Astrocyte (in vitro differentiated cells and primary cell): ENCODE data around the gene SLC4A8. TPM values are rescaled to one million over a fixed set of nuclear protein-coding genes. Genes with fewer than 3 reads are reported as not detected.

Source experiments
- DNase-seq: peaks from one replicate; pipeline ENCODE4 v3.0.0-alpha.2; 2010; ENCODE audit warnings: low read depth
- FAIRE-seq: peaks from 2 replicates; lab custom pipeline; 2011; peaks lifted over from hg19 to GRCh38; lab: Jason Lieb, UNC
- H2AFZ ChIP-seq: 2 replicates; pipeline ENCODE4 v1.6.0; 2012; ENCODE audit warnings: low read depth, low read length, inconsistent platforms
- H3K27ac ChIP-seq: 2 replicates; pipeline ENCODE4 v1.5.1; 2011; ENCODE audit warnings: low read depth, low read length, inconsistent platforms
- H3K27me3 ChIP-seq: 2 replicates; pipeline ENCODE4 v1.6.0; 2011; ENCODE audit warnings: low read length, inconsistent platforms; ENCODE audit not compliant: insufficient read depth
- H3K36me3 ChIP-seq: 2 replicates; pipeline ENCODE4 v1.5.1; 2011; ENCODE audit warnings: low read length, inconsistent platforms; ENCODE audit not compliant: insufficient read depth
- H3K4me1 ChIP-seq: 2 replicates; pipeline ENCODE4 v1.5.1; 2011; ENCODE audit warnings: low read length, inconsistent platforms; ENCODE audit not compliant: insufficient read depth
- H3K4me2 ChIP-seq: 2 replicates; pipeline ENCODE4 v1.6.0; 2012; ENCODE audit warnings: low read length, inconsistent platforms
- H3K4me3 ChIP-seq: 2 replicates; pipeline ENCODE4 v1.5.1; 2011; ENCODE audit warnings: low read depth, mild to moderate bottlenecking, low read length, inconsistent platforms; ENCODE audit not compliant: insufficient read depth
- H3K79me2 ChIP-seq: 2 replicates; pipeline ENCODE4 v1.6.0; 2012; ENCODE audit warnings: mild to moderate bottlenecking, low read length, inconsistent platforms; ENCODE audit not compliant: insufficient read depth
- H3K9ac ChIP-seq: 2 replicates; pipeline ENCODE4 v1.6.0; 2012; ENCODE audit warnings: mild to moderate bottlenecking, low read length, inconsistent platforms
- H3K9me3 ChIP-seq: 2 replicates; pipeline ENCODE4 v1.5.1; 2012; ENCODE audit warnings: low read depth, mild to moderate bottlenecking, low read length, inconsistent platforms; ENCODE audit not compliant: insufficient read depth
- H4K20me1 ChIP-seq: 2 replicates; pipeline ENCODE4 v1.6.0; 2012; ENCODE audit warnings: low read length, inconsistent platforms; ENCODE audit not compliant: insufficient read depth
- H3K27ac Mint-ChIP-seq: one replicate; pipeline ENCODE4 v1.8.0; 2021; ENCODE audit warnings: mild to moderate bottlenecking, mixed read lengths; ENCODE audit not compliant: unreplicated experiment
- H3K27me3 Mint-ChIP-seq: one replicate; pipeline ENCODE4 v1.8.0; 2021; ENCODE audit warnings: low read depth, mixed read lengths; ENCODE audit not compliant: unreplicated experiment
- H3K36me3 Mint-ChIP-seq: one replicate; pipeline ENCODE4 v1.8.0; 2021; ENCODE audit warnings: low read depth, mixed read lengths; ENCODE audit not compliant: unreplicated experiment
- H3K4me1 Mint-ChIP-seq: one replicate; pipeline ENCODE4 v1.8.0; 2021; ENCODE audit warnings: low read depth, mixed read lengths; ENCODE audit not compliant: unreplicated experiment
- H3K4me3 Mint-ChIP-seq: one replicate; pipeline ENCODE4 v1.8.0; 2021; ENCODE audit warnings: mild to moderate bottlenecking, moderate library complexity, mixed read lengths; ENCODE audit not compliant: unreplicated experiment
- H3K9me3 Mint-ChIP-seq: one replicate; pipeline ENCODE4 v1.8.0; 2021; ENCODE audit warnings: mild to moderate bottlenecking, mixed read lengths; ENCODE audit not compliant: unreplicated experiment
- CTCF ChIP-seq: IDR thresholded peaks from 2 replicates; pipeline ENCODE4 v1.5.1; 2011; ENCODE audit warnings: low read depth, mild to moderate bottlenecking, inconsistent platforms, low read length, moderate library complexity; ENCODE audit not compliant: insufficient read depth
- EZH2 ChIP-seq: IDR thresholded peaks from 2 replicates; pipeline ENCODE4 v1.6.1; 2012; ENCODE audit warnings: mild to moderate bottlenecking, low read length, inconsistent platforms; ENCODE audit not compliant: insufficient read depth
- total RNA-seq: library from RNA; stranded (reverse); gene quantifications from 2 replicates; pipeline ENCODE4 v1.2.1, GENCODE V29; 2021

The SLC4A8 gene
- total RNA-seq, 1 donor from 2014 or later = 5.1 TPM

DNA sequence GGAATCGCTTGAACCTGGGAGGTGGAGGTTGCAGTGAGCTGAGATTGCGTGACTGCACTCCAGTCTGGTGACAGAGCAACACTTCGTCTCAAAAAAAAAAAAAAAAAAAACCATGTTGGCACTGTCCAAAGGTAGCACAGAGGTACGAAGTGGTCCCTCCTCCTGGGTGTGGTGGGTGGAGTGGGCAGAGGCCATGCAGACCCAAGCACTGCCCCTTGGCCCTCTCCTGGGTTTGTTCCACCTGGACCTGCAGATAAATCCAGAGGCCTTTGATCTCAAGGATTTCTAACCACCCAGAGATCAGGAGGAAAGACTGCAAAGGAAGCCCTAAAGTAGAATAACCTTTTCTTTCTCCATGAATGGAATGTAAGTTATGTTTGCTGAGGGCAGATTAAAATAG is 24.7 kb upstream of the SLC4A8 start:
- H3K4me1 Mint-ChIP-seq = no peaks in the 10 kb centered on the region
- H3K27ac Mint-ChIP-seq = no peak overlapping the region
- FAIRE-seq = no peak
- Histone ChIP-seq H4K20me1 (no peaks in the 10 kb centered on the region), H2AFZ (no peak overlapping the region), H3K4me2 (no peak overlapping the region), H3K4me3 (no peak overlapping the region), H3K9me3 (no peaks in the 10 kb centered on the region), H3K79me2 (no peaks in the 10 kb centered on the region), H3K4me1 (peaks cover 4% of the 10 kb centered on the region), H3K27me3 (no peaks in the 10 kb centered on the region), H3K36me3 (no peaks in the 10 kb centered on the region), H3K9ac (no peak overlapping the region), H3K27ac (no peak overlapping the region)
- peaks cover 5% of the 10 kb centered on the region for H3K27me3 Mint-ChIP-seq
- no peaks in the 10 kb centered on the region for H3K9me3 Mint-ChIP-seq
- DNase-seq = no peak
- H3K4me3 Mint-ChIP-seq = no peak overlapping the region
- no peak for TF ChIP-seq EZH2
- no peak for TF ChIP-seq CTCF
- peaks cover 3% of the 10 kb centered on the region for H3K36me3 Mint-ChIP-seq

GRCh38 chr12:51401020-51401419 is 23.6 kb upstream of the SLC4A8 start:
- Mint-ChIP-seq H3K9me3 (no peaks in the 10 kb centered on the region), H3K4me3 (no peak overlapping the region), H3K27ac (no peak overlapping the region), H3K36me3 (peaks cover 4% of the 10 kb centered on the region), H3K27me3 (peaks cover 5% of the 10 kb centered on the region), H3K4me1 (no peaks in the 10 kb centered on the region)
- H3K27ac ChIP-seq = no peak overlapping the region
- FAIRE-seq (no peak), DNase-seq (no peak)
- no peak overlapping the region for H3K4me3 ChIP-seq
- H3K4me2 ChIP-seq = no peak overlapping the region
- no peak overlapping the region for H2AFZ ChIP-seq
- H3K79me2 ChIP-seq = no peaks in the 10 kb centered on the region
- H3K9me3 ChIP-seq = no peaks in the 10 kb centered on the region
- no peak overlapping the region for H3K9ac ChIP-seq
- H3K27me3 ChIP-seq = no peaks in the 10 kb centered on the region
- H3K36me3 ChIP-seq = no peaks in the 10 kb centered on the region
- H3K4me1 ChIP-seq = peaks cover 4% of the 10 kb centered on the region
- no peaks in the 10 kb centered on the region for H4K20me1 ChIP-seq
- no peak for TF ChIP-seq CTCF
- no peak for TF ChIP-seq EZH2

DNA sequence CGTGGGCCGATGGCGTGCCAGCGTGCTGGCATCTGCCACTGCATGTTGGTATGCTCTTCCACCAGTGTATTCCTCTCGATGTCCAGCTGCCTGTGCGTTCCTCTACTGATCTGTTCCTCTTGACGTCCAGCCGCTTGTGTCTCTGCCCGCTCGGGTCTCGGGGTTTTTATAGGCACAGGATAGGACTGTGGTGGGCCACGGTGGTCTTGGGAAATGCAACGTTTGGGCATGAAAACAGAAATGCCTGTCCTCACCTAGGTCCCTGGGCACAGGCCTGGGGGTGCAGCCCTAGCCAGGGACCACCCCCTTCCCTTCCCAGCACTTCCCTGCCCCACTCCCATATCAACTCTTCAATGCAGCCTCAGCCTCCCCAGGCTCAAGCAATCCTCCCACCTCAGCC is 23.1 kb upstream of the SLC4A8 start:
- H3K9ac ChIP-seq = no peak overlapping the region
- peaks cover 5% of the 10 kb centered on the region for H3K27me3 Mint-ChIP-seq
- H3K9me3 ChIP-seq = no peaks in the 10 kb centered on the region
- no peak overlapping the region for H2AFZ ChIP-seq
- no peak overlapping the region for H3K4me2 ChIP-seq
- H3K4me3 Mint-ChIP-seq = no peak overlapping the region
- H3K79me2 ChIP-seq = no peaks in the 10 kb centered on the region
- H3K27ac Mint-ChIP-seq = no peak overlapping the region
- H3K4me1 ChIP-seq = peaks cover 4% of the 10 kb centered on the region
- no peaks in the 10 kb centered on the region for H3K9me3 Mint-ChIP-seq
- H4K20me1 ChIP-seq = no peaks in the 10 kb centered on the region
- DNase-seq = no peak
- peaks cover 4% of the 10 kb centered on the region for H3K36me3 Mint-ChIP-seq
- no peak for TF ChIP-seq EZH2
- no peak for TF ChIP-seq CTCF
- no peak overlapping the region for H3K4me3 ChIP-seq
- H3K27me3 ChIP-seq = no peaks in the 10 kb centered on the region
- H3K4me1 Mint-ChIP-seq = no peaks in the 10 kb centered on the region
- H3K27ac ChIP-seq = no peak overlapping the region
- no peaks in the 10 kb centered on the region for H3K36me3 ChIP-seq
- no peak for FAIRE-seq
